A549 (cell line): Measurements from ENCODE around the gene ACTG2. TPM values are rescaled to one million over a fixed set of nuclear protein-coding genes. Genes with fewer than 3 reads are reported as not detected.

Experiments
- ATAC-seq, 2 experiments: fragments of 200-7000 bp in 1 of 2; fragments of >200 bp in 1 of 2; cut with Nextera tagmentation in 1 of 2; cut with Tn5 transposase in 1 of 2; 3 replicates each; pipeline versions ENCODE4 v1.8.0 to v1.9.1; 2018 to 2020; ENCODE audit warnings: mild to moderate bottlenecking in 1 of 2, moderate library complexity in 1 of 2
- CTCF ChIA-PET: fragments of 300-600 bp; sonication (Branson Sonifier 250); formaldehyde crosslinking; extraction: SDS; loops from one replicate; lab custom pipeline; 2021; ENCODE audit warnings: antibody characterized with exemption, inconsistent platforms; lab: Yijun Ruan, JAX
- POLR2A ChIA-PET: fragments of 350-600 bp; formaldehyde crosslinking; extraction: SDS; loops from one replicate; lab custom pipeline; 2021; ENCODE audit warnings: antibody characterized with exemption, inconsistent platforms; lab: Yijun Ruan, JAX
- DNase-seq, 2 experiments: peaks; one replicate each; pipeline versions ENCODE4 v3.0.0 to v3.0.0-alpha.2; 2011 to 2016; ENCODE audit warnings: low read depth in 1 of 2, low spot score in 1 of 2
- FAIRE-seq: peaks from 2 replicates; lab custom pipeline; 2011; peaks lifted over from hg19 to GRCh38; lab: Jason Lieb, UNC
- H3K27ac ChIP-seq, 2 experiments: fragments of >200 bp; sonication (Bioruptor Twin); formaldehyde crosslinking; 3 replicates each; pipeline ENCODE4 v1.5.1; 2016 to 2017
- H3K4me1 ChIP-seq: fragments of >200 bp; sonication (Bioruptor Twin); formaldehyde crosslinking; 3 replicates; pipeline ENCODE4 v1.6.1; 2016
- H3K4me2 ChIP-seq: fragments of >200 bp; sonication (Bioruptor Twin); formaldehyde crosslinking; 3 replicates; pipeline ENCODE4 v1.6.1; 2016
- H3K4me3 ChIP-seq: fragments of >200 bp; sonication (Bioruptor Twin); formaldehyde crosslinking; 3 replicates; pipeline ENCODE4 v1.5.1; 2016
- H3K9me3 ChIP-seq: fragments of >200 bp; sonication (Bioruptor Twin); formaldehyde crosslinking; 3 replicates; pipeline ENCODE4 v1.6.1; 2016
- ATOH8 ChIP-seq: fragments of 250-450 bp; sonication (Bioruptor Pico); IDR thresholded peaks from 2 replicates; pipeline ENCODE4 v1.5.0; 2020; ENCODE audit warnings: low read depth, mild to moderate bottlenecking, moderate library complexity
- CBX2 ChIP-seq: fragments of 200-600 bp; sonication (generic); IDR thresholded peaks from 2 replicates; pipeline ENCODE4 v1.6.1; 2016; ENCODE audit warnings: low read depth, mild to moderate bottlenecking, borderline replicate concordance
- CEBPB ChIP-seq, 2 experiments: fragments of >200 bp in 1 of 2; sonication (Bioruptor Twin) in 1 of 2; formaldehyde crosslinking in 1 of 2; IDR thresholded peaks; 2 replicates each; pipeline ENCODE4 v1.6.1; 2012 to 2016
- CHD2 ChIP-seq: fragments of 150-350 bp; IDR thresholded peaks from 2 replicates; pipeline ENCODE4 v1.6.1; 2014; ENCODE audit warnings: low read length; ENCODE audit not compliant: partially characterized antibody
- CHD4 ChIP-seq: fragments of 200-600 bp; sonication (generic); IDR thresholded peaks from 2 replicates; pipeline ENCODE4 v1.6.1; 2016; ENCODE audit warnings: antibody characterized with exemption, mild to moderate bottlenecking, borderline replicate concordance
- E2F6 ChIP-seq: IDR thresholded peaks from 2 replicates; pipeline ENCODE4 v1.6.1; 2012; ENCODE audit warnings: low read depth, borderline replicate concordance
- EHF ChIP-seq: fragments of 250-450 bp; sonication (Bioruptor Pico); IDR thresholded peaks from 2 replicates; pipeline ENCODE4 v1.5.0; 2020; ENCODE audit warnings: mild to moderate bottlenecking
- EP300 ChIP-seq, 2 experiments: fragments of >200 bp; sonication (Bioruptor Twin); formaldehyde crosslinking; IDR thresholded peaks; 2 replicates in 1 of 2; 3 replicates in 1 of 2; pipeline ENCODE4 v1.6.1; 2016 to 2017
- FOSL2 ChIP-seq, 2 experiments: fragments of 450-650 bp in 1 of 2; fragments of >200 bp in 1 of 2; sonication (Bioruptor Twin) in 1 of 2; formaldehyde crosslinking; IDR thresholded peaks; 2 replicates each; pipeline versions ENCODE4 v1.5.0 to v1.6.1; 2016 to 2020; ENCODE audit warnings: mild to moderate bottlenecking in 1 of 2, moderate library complexity in 1 of 2
- HES2 ChIP-seq: fragments of >200 bp; sonication (Bioruptor Twin); formaldehyde crosslinking; IDR thresholded peaks from 2 replicates; pipeline ENCODE4 v1.6.1; 2016
- HEYL ChIP-seq: fragments of 250-450 bp; sonication (Bioruptor Pico); IDR thresholded peaks from 2 replicates; pipeline ENCODE4 v1.8.0; 2021; ENCODE audit warnings: mild to moderate bottlenecking, moderate library complexity
- HMGXB4 ChIP-seq: fragments of 250-450 bp; sonication (Bioruptor Pico); IDR thresholded peaks from 2 replicates; pipeline ENCODE4 v1.5.0; 2021; ENCODE audit warnings: mild to moderate bottlenecking, moderate library complexity, borderline replicate concordance
- HOXA7 ChIP-seq: fragments of 250-450 bp; sonication (Bioruptor Pico); IDR thresholded peaks from 2 replicates; pipeline ENCODE4 v1.5.0; 2020; ENCODE audit warnings: mild to moderate bottlenecking, moderate library complexity
- JUN ChIP-seq, 2 experiments: fragments of >200 bp; sonication (Bioruptor Twin); formaldehyde crosslinking; IDR thresholded peaks; 2 replicates in 1 of 2; 3 replicates in 1 of 2; pipeline ENCODE4 v1.6.1; 2016 to 2017
- JUNB ChIP-seq: fragments of >200 bp; sonication (Bioruptor Twin); formaldehyde crosslinking; IDR thresholded peaks from 2 replicates; pipeline ENCODE4 v1.6.1; 2016
- MAZ ChIP-seq: fragments of 150-350 bp; IDR thresholded peaks from 2 replicates; pipeline ENCODE4 v1.6.1; 2014; ENCODE audit warnings: antibody characterized with exemption, low read depth, low read length, borderline replicate concordance
- MYC ChIP-seq: IDR thresholded peaks from 2 replicates; pipeline ENCODE4 v1.6.1; 2012; ENCODE audit warnings: mild to moderate bottlenecking, inconsistent platforms, low read length, improper control_type of control experiment, borderline replicate concordance
- NFE2L2 ChIP-seq: fragments of 150-350 bp; conservative IDR thresholded peaks from 2 replicates; pipeline ENCODE4 v1.6.1; 2014; ENCODE audit warnings: low read length
- NR3C1 ChIP-seq: fragments of >200 bp; sonication (Bioruptor Twin); formaldehyde crosslinking; IDR thresholded peaks from 3 replicates; pipeline ENCODE4 v1.6.1; 2017
- POLR2AphosphoS2 ChIP-seq: conservative IDR thresholded peaks from 2 replicates; pipeline ENCODE4 v1.6.1; 2012; ENCODE audit warnings: low read length, improper control_type of control experiment, inconsistent platforms
- RAD21 ChIP-seq, 2 experiments: fragments of >200 bp in 1 of 2; sonication (Bioruptor Twin) in 1 of 2; formaldehyde crosslinking in 1 of 2; IDR thresholded peaks in 1 of 2; conservative IDR thresholded peaks in 1 of 2; 2 replicates in 1 of 2; 3 replicates in 1 of 2; pipeline ENCODE4 v1.6.1; 2012 to 2018; ENCODE audit warnings: inconsistent platforms in 1 of 2
- RARB ChIP-seq: fragments of 250-450 bp; sonication (Bioruptor Pico); IDR thresholded peaks from 2 replicates; pipeline ENCODE4 v1.8.0; 2021; ENCODE audit warnings: mild to moderate bottlenecking, moderate library complexity
- RCOR1 ChIP-seq: fragments of 150-350 bp; IDR thresholded peaks from 2 replicates; pipeline ENCODE4 v1.6.1; 2014; ENCODE audit warnings: antibody characterized with exemption, low read length, low read depth
- REST ChIP-seq: fragments of 200-600 bp; sonication (generic); IDR thresholded peaks from 2 replicates; pipeline ENCODE4 v1.6.1; 2016; ENCODE audit warnings: antibody characterized with exemption, mild to moderate bottlenecking, moderate library complexity
- SMC3 ChIP-seq: fragments of >200 bp; sonication (Bioruptor Twin); formaldehyde crosslinking; IDR thresholded peaks from 3 replicates; pipeline ENCODE4 v1.6.1; 2018; ENCODE audit warnings: inconsistent platforms
- TP53 ChIP-seq: fragments of 250-450 bp; sonication (Bioruptor Pico); IDR thresholded peaks from 2 replicates; pipeline ENCODE4 v1.5.0; 2021; ENCODE audit warnings: mild to moderate bottlenecking, moderate library complexity
- ZNF302 ChIP-seq: fragments of 250-450 bp; sonication (Bioruptor Pico); IDR thresholded peaks from 2 replicates; pipeline ENCODE4 v1.9.0; 2021; ENCODE audit warnings: inconsistent platforms, mild to moderate bottlenecking, moderate library complexity
- WGBS: methylation state at CpG from one replicate; pipeline ENCODE4 v1.1.6; 2017; ENCODE audit errors: missing lambda C conversion rate; 5-methylcytosine and 5-hydroxymethylcytosine counted together
- polyA plus RNA-seq, 4 experiments: library from polyadenylated mRNA; depleted of rRNA in 3 of 4; stranded (reverse); fragments of >200 nt; fragmentation: RNase III in 1 of 4; extraction: RNeasy Plus Mini Kit Qiagen cat#74134 plus additional on column Dnase treatment in 1 of 4; gene quantifications; 2 replicates in 3 of 4; 3 replicates in 1 of 4; pipeline ENCODE4 v1.2.3, GENCODE V29; 2011 to 2017

The ACTG2 gene
- polyA plus RNA-seq, 2 of the 4 experiments (the other 2 are of a cell fraction) = 0.04 to 0.26 TPM

- no peak overlapping the region for H3K4me2 ChIP-seq
- ChIA-PET POLR2A (no interaction called here), CTCF (no interaction called here)
- no peak for DNase-seq
- no peak for ATAC-seq
- 87% methylated on average over 3 of the region's 3 CpGs for WGBS
- H3K4me3 ChIP-seq = no peak overlapping the region
- H3K4me1 ChIP-seq = no peaks in the 10 kb centered on the region
- TF ChIP-seq RAD21 (conservative IDR thresholded peaks at IDR 0.05 in 1 of 2, IDR thresholded peaks at IDR 0.05 in 1 of 2) = no peak
- TF ChIP-seq NFE2L2 = no peak
- TF ChIP-seq FOSL2 (IDR thresholded peaks at IDR 0.05) = no peak
- TF ChIP-seq FOSL2 (CRISPR knock-in tag; IDR thresholded peaks at IDR 0.05) = no peak
- TF ChIP-seq SMC3 = no peak
- TF ChIP-seq E2F6 = no peak
- TF ChIP-seq JUN (IDR thresholded peaks at IDR 0.05) = no peak
- no peak for TF ChIP-seq HES2
- no peak for TF ChIP-seq ATOH8 (CRISPR knock-in tag)
- TF ChIP-seq POLR2AphosphoS2 = no peak
- no peak for TF ChIP-seq JUNB
- TF ChIP-seq ZNF302 (CRISPR knock-in tag) = no peak
- no peak for FAIRE-seq
- H3K9me3 ChIP-seq = no peaks in the 10 kb centered on the region
- H3K27ac ChIP-seq = no peak overlapping the region
Observed at GRCh38 chr2:73946666-73947065, 53.9 kb downstream of the ACTG2 start.

- H3K4me3 ChIP-seq = no peak overlapping the region
- no peak; a peak in 1 of 6 replicates for ATAC-seq
- no peaks in the 10 kb centered on the region for H3K9me3 ChIP-seq
- no peak overlapping the region for H3K4me2 ChIP-seq
- CTCF ChIA-PET = interaction anchor here (0.5 to 1.0 kb wide), 2 partner anchors 12 to 198 kb away, joined by 3 read pairs; no protein-coding TSS in a partner anchor
- WGBS = 78% methylated on average over 5 of the region's 5 CpGs
- DNase-seq = no peak
- FAIRE-seq = no peak
- no peak overlapping the region for H3K27ac ChIP-seq
- TF ChIP-seq HMGXB4 (no peak), NR3C1 (no peak), CHD4 (no peak), TP53 (no peak), MAZ (no peak), RCOR1 (no peak), EP300 (IDR thresholded peaks at IDR 0.05) (no peak), CEBPB (IDR thresholded peaks at IDR 0.05) (no peak), REST (no peak), HOXA7 (CRISPR knock-in tag) (no peak), CBX2 (no peak), ZNF302 (CRISPR knock-in tag) (no peak), RARB (CRISPR knock-in tag) (no peak), NFE2L2 (no peak), HEYL (CRISPR knock-in tag) (no peak), CHD2 (no peak), MYC (no peak), EHF (CRISPR knock-in tag) (no peak)
- POLR2A ChIA-PET = no interaction called here
- H3K4me1 ChIP-seq = no peaks in the 10 kb centered on the region
Observed at GRCh38 chr2:73947412-73948018, 54.7 kb downstream of the ACTG2 start.
